Gastroesophageal sphincter (tissue), 3 donors: ENCODE measurements around the gene SAAL1.

Source experiments
- EP300 ChIP-seq: sonication (generic); formaldehyde crosslinking; IDR thresholded peaks from one replicate; pipeline ENCODE4 v1.6.1; 2017; ENCODE audit warnings: antibody characterized with exemption, mild to moderate bottlenecking
- POLR2A ChIP-seq, 2 donors: fragments of 450-650 bp; IDR thresholded peaks; one replicate each; pipeline ENCODE4 v1.6.1; 2017; ENCODE audit warnings: antibody characterized with exemption in 2 of 2, mild to moderate bottlenecking in 2 of 2, moderate library complexity in 1 of 2
- POLR2AphosphoS5 ChIP-seq: sonication (generic); formaldehyde crosslinking; IDR thresholded peaks from one replicate; pipeline ENCODE4 v1.6.1; 2017; ENCODE audit warnings: antibody characterized with exemption
- TF ChIP-seq, protein P1 (sequence below), 4 experiments: fragments of 200-600 bp in 2 of 4; fragments of 450-650 bp in 2 of 4; sonication (generic) in 1 of 4; IDR thresholded peaks; one replicate each; pipeline ENCODE4 v1.5.1; 2017 to 2019; ENCODE audit warnings: antibody characterized with exemption in 4 of 4, mild to moderate bottlenecking in 2 of 4, moderate library complexity in 2 of 4

DNA sequence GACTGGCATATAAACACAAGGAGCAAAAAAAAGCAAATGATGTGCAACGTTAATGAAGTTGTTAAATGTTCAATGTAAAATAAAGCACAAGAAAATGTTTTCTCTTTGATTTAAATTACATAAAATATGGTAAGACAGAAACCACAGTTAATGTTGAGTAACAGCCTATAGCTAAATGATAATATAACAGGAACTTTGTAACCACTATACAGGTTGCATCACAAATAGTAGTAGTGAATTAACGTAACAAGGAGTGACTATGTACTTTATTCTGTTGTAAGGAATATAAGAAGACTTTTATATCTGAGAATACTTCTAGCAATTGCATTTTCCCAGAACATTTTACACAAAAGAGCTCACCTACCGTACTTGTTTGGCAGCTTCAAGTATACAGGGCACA is 16.9 kb downstream of the SAAL1 start:
- TF ChIP-seq, protein P1, sequence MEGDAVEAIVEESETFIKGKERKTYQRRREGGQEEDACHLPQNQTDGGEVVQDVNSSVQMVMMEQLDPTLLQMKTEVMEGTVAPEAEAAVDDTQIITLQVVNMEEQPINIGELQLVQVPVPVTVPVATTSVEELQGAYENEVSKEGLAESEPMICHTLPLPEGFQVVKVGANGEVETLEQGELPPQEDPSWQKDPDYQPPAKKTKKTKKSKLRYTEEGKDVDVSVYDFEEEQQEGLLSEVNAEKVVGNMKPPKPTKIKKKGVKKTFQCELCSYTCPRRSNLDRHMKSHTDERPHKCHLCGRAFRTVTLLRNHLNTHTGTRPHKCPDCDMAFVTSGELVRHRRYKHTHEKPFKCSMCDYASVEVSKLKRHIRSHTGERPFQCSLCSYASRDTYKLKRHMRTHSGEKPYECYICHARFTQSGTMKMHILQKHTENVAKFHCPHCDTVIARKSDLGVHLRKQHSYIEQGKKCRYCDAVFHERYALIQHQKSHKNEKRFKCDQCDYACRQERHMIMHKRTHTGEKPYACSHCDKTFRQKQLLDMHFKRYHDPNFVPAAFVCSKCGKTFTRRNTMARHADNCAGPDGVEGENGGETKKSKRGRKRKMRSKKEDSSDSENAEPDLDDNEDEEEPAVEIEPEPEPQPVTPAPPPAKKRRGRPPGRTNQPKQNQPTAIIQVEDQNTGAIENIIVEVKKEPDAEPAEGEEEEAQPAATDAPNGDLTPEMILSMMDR (IDR thresholded peaks at IDR 0.05), result no peak
- TF ChIP-seq POLR2A (IDR thresholded peaks at IDR 0.05), result no peak
- TF ChIP-seq EP300, result no peak
- no peak for TF ChIP-seq POLR2AphosphoS5
